NCI-H187 (cell line): Measurements from ENCODE around the gene SPTBN4.
A peak's percentile ranks its signal among the peaks of the same experiment; 100 is the strongest.
"Not testable (repeated sequence)": the region's sequence is repeated elsewhere in the genome, so short reads cannot be mapped to it uniquely, and the experiment has no call there.

ENCODE experiments used
- DNase-seq, 2 experiments: peaks; one replicate each; lab custom pipeline; 2025; lab: John Stamatoyannopoulos, UW

Gene SPTBN4

GRCh38 chr19:40507892-40508291 lies 41.1 kb downstream of the SPTBN4 start:
- no peak for DNase-seq

- no peak for DNase-seq
Measured at GRCh38 chr19:40508739-40509260, 42.0 kb downstream of the SPTBN4 start.

- no peak for DNase-seq
Measured at GRCh38 chr19:40510526-40511115, 43.8 kb downstream of the SPTBN4 start.

- DNase-seq, result no peak
Measured at GRCh38 chr19:40511487-40511886, 44.7 kb downstream of the SPTBN4 start.

- no peak for DNase-seq
Measured at GRCh38 chr19:40512110-40512472, 45.3 kb downstream of the SPTBN4 start.

- no peak for DNase-seq
Measured at GRCh38 chr19:40512473-40513344, 45.9 kb downstream of the SPTBN4 start.

- DNase-seq, result no peak
Measured at GRCh38 chr19:40513345-40513678, 46.5 kb downstream of the SPTBN4 start.

GRCh38 chr19:40513741-40514315 lies 47.0 kb downstream of the SPTBN4 start:
- DNase-seq, result no peak

GRCh38 chr19:40517248-40517647 lies 50.4 kb downstream of the SPTBN4 start:
- DNase-seq, result no peak

- no peak for DNase-seq
Measured at GRCh38 chr19:40519352-40520322, 52.8 kb downstream of the SPTBN4 start.

- no peak for DNase-seq
Measured at GRCh38 chr19:40521276-40521675, 54.5 kb downstream of the SPTBN4 start.

- DNase-seq, result not testable (repeated sequence)
Measured at GRCh38 chr19:40521900-40522299, 55.1 kb downstream of the SPTBN4 start.

GRCh38 chr19:40523322-40524047 lies 56.7 kb downstream of the SPTBN4 start:
- DNase-seq, result peak in 1 of 2 experiments; percentile 44

GRCh38 chr19:40524133-40524549 lies 57.3 kb downstream of the SPTBN4 start:
- no peak for DNase-seq

GRCh38 chr19:40524655-40525054 lies 57.9 kb downstream of the SPTBN4 start:
- DNase-seq, result no peak

GRCh38 chr19:40525234-40526051 lies 58.6 kb downstream of the SPTBN4 start:
- no peak for DNase-seq

GRCh38 chr19:40528078-40528477 lies 61.3 kb downstream of the SPTBN4 start:
- DNase-seq, result no peak

- no peak for DNase-seq
Measured at GRCh38 chr19:40528533-40529092, 61.8 kb downstream of the SPTBN4 start.

GRCh38 chr19:40529093-40529954 lies 62.5 kb downstream of the SPTBN4 start:
- DNase-seq, result peak; percentile 84 to 92
